ENCODE measurements around the gene MEG3.

- TF ChIP-seq, protein P1, sequence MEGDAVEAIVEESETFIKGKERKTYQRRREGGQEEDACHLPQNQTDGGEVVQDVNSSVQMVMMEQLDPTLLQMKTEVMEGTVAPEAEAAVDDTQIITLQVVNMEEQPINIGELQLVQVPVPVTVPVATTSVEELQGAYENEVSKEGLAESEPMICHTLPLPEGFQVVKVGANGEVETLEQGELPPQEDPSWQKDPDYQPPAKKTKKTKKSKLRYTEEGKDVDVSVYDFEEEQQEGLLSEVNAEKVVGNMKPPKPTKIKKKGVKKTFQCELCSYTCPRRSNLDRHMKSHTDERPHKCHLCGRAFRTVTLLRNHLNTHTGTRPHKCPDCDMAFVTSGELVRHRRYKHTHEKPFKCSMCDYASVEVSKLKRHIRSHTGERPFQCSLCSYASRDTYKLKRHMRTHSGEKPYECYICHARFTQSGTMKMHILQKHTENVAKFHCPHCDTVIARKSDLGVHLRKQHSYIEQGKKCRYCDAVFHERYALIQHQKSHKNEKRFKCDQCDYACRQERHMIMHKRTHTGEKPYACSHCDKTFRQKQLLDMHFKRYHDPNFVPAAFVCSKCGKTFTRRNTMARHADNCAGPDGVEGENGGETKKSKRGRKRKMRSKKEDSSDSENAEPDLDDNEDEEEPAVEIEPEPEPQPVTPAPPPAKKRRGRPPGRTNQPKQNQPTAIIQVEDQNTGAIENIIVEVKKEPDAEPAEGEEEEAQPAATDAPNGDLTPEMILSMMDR (IDR thresholded peaks at IDR 0.05; ENCODE audit: poor library complexity, severe bottlenecking), result no peak
- TF ChIP-seq POLR2AphosphoS5 (IDR thresholded peaks at IDR 0.05), result no peak
- TF ChIP-seq, protein P2, sequence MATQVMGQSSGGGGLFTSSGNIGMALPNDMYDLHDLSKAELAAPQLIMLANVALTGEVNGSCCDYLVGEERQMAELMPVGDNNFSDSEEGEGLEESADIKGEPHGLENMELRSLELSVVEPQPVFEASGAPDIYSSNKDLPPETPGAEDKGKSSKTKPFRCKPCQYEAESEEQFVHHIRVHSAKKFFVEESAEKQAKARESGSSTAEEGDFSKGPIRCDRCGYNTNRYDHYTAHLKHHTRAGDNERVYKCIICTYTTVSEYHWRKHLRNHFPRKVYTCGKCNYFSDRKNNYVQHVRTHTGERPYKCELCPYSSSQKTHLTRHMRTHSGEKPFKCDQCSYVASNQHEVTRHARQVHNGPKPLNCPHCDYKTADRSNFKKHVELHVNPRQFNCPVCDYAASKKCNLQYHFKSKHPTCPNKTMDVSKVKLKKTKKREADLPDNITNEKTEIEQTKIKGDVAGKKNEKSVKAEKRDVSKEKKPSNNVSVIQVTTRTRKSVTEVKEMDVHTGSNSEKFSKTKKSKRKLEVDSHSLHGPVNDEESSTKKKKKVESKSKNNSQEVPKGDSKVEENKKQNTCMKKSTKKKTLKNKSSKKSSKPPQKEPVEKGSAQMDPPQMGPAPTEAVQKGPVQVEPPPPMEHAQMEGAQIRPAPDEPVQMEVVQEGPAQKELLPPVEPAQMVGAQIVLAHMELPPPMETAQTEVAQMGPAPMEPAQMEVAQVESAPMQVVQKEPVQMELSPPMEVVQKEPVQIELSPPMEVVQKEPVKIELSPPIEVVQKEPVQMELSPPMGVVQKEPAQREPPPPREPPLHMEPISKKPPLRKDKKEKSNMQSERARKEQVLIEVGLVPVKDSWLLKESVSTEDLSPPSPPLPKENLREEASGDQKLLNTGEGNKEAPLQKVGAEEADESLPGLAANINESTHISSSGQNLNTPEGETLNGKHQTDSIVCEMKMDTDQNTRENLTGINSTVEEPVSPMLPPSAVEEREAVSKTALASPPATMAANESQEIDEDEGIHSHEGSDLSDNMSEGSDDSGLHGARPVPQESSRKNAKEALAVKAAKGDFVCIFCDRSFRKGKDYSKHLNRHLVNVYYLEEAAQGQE (IDR thresholded peaks at IDR 0.05; ENCODE audit: borderline replicate concordance), result no peak
- TF ChIP-seq EP300 (conservative IDR thresholded peaks at IDR 0.05; ENCODE audit: poor library complexity, severe bottlenecking), result no peak
- no peak for TF ChIP-seq RAD21 (conservative IDR thresholded peaks at IDR 0.05)
- no peak for TF ChIP-seq SMC3 (conservative IDR thresholded peaks at IDR 0.05; ENCODE audit: poor library complexity)
- no peak for TF ChIP-seq EZH2 (IDR thresholded peaks at IDR 0.05; ENCODE audit: borderline replicate concordance, insufficient read depth, low read length, poor library complexity, severe bottlenecking)
- no peak for TF ChIP-seq MXI1 (conservative IDR thresholded peaks at IDR 0.05; ENCODE audit: poor library complexity, severe bottlenecking)
- TF ChIP-seq TAF1 (IDR thresholded peaks at IDR 0.05; ENCODE audit: low read depth), result no peak
These were observed 83.5 kb downstream of the MEG3 start for GRCh38 chr14:100909439-100909838.

Measured in neural cell (in vitro differentiated cells).